Esophagus muscularis mucosa (tissue), 4 donors: Measurements from ENCODE around the gene NME2. TPM values are rescaled to one million over a fixed set of nuclear protein-coding genes. Genes with fewer than 3 reads are reported as not detected.
A peak's percentile ranks its signal among the peaks of the same experiment; 100 is the strongest.

Source experiments
- DNase-seq: peaks from one replicate; pipeline ENCODE4 v3.0.0-alpha.2; 2017; ENCODE audit errors: extremely low spot score
- H3K27ac ChIP-seq, 4 donors: fragments of 200-600 bp; sonication (generic); replicated peaks in 1 of 4; 1 replicate in 3 of 4; 2 replicates in 1 of 4; pipeline ENCODE4 v1.5.1; 2016 to 2019; ENCODE audit warnings: mild to moderate bottlenecking in 1 of 4
- H3K27me3 ChIP-seq, 4 donors: fragments of 200-600 bp; sonication (generic); one replicate each; pipeline versions ENCODE4 v1.5.1 to v1.6.0; 2016 to 2019
- H3K36me3 ChIP-seq, 4 donors: fragments of 200-600 bp; sonication (generic); one replicate each; pipeline ENCODE4 v1.5.1; 2016 to 2019
- H3K4me1 ChIP-seq, 4 donors: fragments of 200-600 bp; sonication (generic); one replicate each; pipeline ENCODE4 v1.5.1; 2016 to 2019
- H3K4me3 ChIP-seq, 4 donors: fragments of 200-600 bp; sonication (generic); 1 replicate in 2 of 4; 2 replicates in 2 of 4; pipeline ENCODE4 v1.5.1; 2016 to 2019; ENCODE audit warnings: mild to moderate bottlenecking in 4 of 4, moderate library complexity in 1 of 4
- H3K9me3 ChIP-seq, 4 donors: fragments of 200-600 bp; sonication (generic); 1 replicate in 3 of 4; 2 replicates in 1 of 4; pipeline ENCODE4 v1.5.1; 2016 to 2019
- EP300 ChIP-seq: sonication (generic); formaldehyde crosslinking; IDR thresholded peaks from one replicate; pipeline ENCODE4 v1.6.1; 2017; ENCODE audit warnings: antibody characterized with exemption
- POLR2A ChIP-seq: fragments of 450-650 bp; IDR thresholded peaks from one replicate; pipeline ENCODE4 v1.6.1; 2017; ENCODE audit warnings: antibody characterized with exemption, moderate library complexity, mild to moderate bottlenecking, low read depth
- POLR2AphosphoS5 ChIP-seq, 2 donors: sonication (generic); formaldehyde crosslinking; IDR thresholded peaks; one replicate each; pipeline ENCODE4 v1.6.1; 2017; ENCODE audit warnings: antibody characterized with exemption in 2 of 2
- WGBS: methylation state at CpG from one replicate; pipeline ENCODE4 v1.1.5; 2018; 5-methylcytosine and 5-hydroxymethylcytosine counted together
- intact Hi-C: fragments of 100-400 bp; cut with DNase I; formaldehyde crosslinking; loops from one replicate; pipeline ENCODE4 v1.15.1; 2023
- total RNA-seq, 4 donors: library from RNA; depleted of rRNA; stranded (reverse); fragments of >200 nt; gene quantifications; one replicate each; pipeline versions ENCODE4 v1.1.0 to v1.2.1, GENCODE V29; 2016
- TF ChIP-seq, protein P1 (sequence below), 3 experiments: fragments of 200-600 bp in 2 of 3; fragments of 450-650 bp in 1 of 3; sonication (generic) in 2 of 3; IDR thresholded peaks; one replicate each; pipeline ENCODE4 v1.5.1; 2017 to 2019; ENCODE audit warnings: antibody characterized with exemption in 3 of 3, mild to moderate bottlenecking in 2 of 3, moderate library complexity in 1 of 3

NME2 gene
- 100 to 1,000 TPM; 245 to 554 (median 350) TPM for total RNA-seq

DNA sequence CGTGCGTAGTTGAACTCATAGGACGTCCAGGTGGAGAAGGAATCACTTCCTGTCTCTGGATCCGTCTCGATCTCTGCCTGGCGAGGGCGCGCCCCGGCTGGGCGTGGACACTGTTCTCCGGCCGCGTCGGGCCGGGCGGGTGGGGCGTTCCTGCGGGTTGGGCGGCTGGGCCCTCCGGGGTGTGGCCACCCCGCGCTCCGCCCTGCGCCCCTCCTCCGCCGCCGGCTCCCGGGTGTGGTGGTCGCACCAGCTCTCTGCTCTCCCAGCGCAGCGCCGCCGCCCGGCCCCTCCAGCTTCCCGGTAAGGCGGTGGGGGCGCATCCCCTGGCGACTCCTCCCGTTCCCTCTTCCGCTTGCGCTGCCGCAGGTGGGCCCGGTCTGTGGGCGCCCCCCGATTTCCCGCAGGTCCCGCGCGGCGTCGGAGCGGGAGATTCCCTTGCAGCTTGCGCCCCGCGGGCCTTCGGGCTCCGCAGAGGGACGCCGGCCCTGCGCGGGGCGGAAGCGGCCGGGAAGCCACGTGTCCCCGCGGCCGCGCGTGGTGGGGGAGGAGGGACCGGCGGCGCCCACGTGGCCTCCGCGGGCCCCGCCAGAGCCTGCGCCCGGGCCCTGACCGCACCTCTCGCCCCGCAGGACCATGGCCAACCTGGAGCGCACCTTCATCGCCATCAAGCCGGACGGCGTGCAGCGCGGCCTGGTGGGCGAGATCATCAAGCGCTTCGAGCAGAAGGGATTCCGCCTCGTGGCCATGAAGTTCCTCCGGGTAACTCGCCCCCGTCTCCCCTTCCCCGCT lies at the start of gene NME2:
TSS of gene NME2 (plus strand) at position 214 of the 789 bp plus-strand sequence. CDS start at position 634, 420 bp downstream.
- Histone ChIP-seq H3K9me3 (no peaks in the 10 kb centered on the region), H3K4me3 (peak within 1 kb of the TSS; percentile 71 to 93 (median 82)), H3K4me1 (peaks cover 10 to 34% (median 25%) of the 10 kb centered on the region in 4 donors), H3K27ac (peak within 1 kb of the TSS; percentile 89 to 96 (median 94)), H3K27me3 (no peaks in the 10 kb centered on the region), H3K36me3 (peaks cover 33 to 54% (median 48%) of the 10 kb centered on the region in 4 donors)
- peak; percentile 97 for DNase-seq
- TF ChIP-seq EP300: no peak
- TF ChIP-seq POLR2AphosphoS5 (IDR thresholded peaks at IDR 0.05): peak; percentile 69 to 91
- TF ChIP-seq POLR2A: peak; percentile 48
- 0% methylated on average over 27 of the region's 98 CpGs for WGBS
- intact Hi-C loops: loop anchor here (5.0 kb wide), 1 partner anchor 96 kb away; the partner anchor contains the start of genes MBTD1 and UTP18

DNA sequence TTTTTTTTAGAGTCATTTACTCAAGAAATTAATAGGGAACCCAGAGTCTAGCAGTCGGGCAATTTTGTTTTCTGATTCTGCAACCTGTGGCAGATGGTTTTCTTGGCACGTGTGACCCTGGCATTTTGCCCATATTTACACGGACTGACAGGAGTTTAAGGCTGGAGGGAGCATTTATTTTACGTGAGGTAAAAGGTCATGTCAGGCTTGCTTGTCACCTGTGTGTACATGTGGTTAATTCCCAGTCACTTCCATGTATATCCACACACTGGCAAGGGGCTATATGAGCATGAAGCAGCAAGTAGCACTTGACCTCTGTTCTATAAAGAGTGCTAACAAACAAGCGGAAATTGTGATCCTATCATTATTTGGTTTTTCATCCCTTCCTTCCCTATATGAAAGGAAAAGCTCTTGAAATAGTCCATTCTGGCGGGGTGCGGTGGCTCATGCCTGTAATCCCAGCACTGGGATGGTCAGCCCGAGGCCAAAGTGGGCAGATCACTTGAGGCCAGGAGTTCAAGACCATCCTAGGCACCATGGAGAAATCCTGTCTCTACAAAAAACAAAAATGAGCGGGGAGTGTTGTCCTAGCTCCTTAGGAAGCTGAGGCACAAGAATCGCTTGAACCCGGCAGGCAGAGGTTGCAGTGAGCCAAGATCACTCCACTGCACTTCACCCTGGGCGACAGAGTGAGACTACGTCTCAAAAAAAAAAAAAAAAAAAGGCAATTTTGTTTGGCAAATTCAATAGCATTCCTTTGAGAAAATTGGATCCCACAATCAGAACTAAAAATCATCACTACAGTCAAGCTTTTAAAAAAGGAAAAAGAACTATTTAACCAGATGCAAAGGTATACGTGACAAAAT lies 47.6 kb upstream of the NME2 start:
- no peak for DNase-seq
- no peaks in the 10 kb centered on the region for H3K27me3 ChIP-seq
- peak overlapping the region; percentile 95 to 100 (median 98) for H3K4me3 ChIP-seq
- WGBS: 43% methylated on average over 14 of the region's 14 CpGs
- peak; percentile 5 to 15 for TF ChIP-seq POLR2AphosphoS5 (IDR thresholded peaks at IDR 0.05)
- no peak for TF ChIP-seq EP300
- no peaks in the 10 kb centered on the region for H3K9me3 ChIP-seq
- peaks cover 23 to 61% (median 50%) of the 10 kb centered on the region in 4 donors for H3K4me1 ChIP-seq
- peak overlapping the region; percentile 99 to 100 (median 100) for H3K27ac ChIP-seq
- no peaks in the 10 kb centered on the region for H3K36me3 ChIP-seq
- intact Hi-C loops: no loop called here

DNA sequence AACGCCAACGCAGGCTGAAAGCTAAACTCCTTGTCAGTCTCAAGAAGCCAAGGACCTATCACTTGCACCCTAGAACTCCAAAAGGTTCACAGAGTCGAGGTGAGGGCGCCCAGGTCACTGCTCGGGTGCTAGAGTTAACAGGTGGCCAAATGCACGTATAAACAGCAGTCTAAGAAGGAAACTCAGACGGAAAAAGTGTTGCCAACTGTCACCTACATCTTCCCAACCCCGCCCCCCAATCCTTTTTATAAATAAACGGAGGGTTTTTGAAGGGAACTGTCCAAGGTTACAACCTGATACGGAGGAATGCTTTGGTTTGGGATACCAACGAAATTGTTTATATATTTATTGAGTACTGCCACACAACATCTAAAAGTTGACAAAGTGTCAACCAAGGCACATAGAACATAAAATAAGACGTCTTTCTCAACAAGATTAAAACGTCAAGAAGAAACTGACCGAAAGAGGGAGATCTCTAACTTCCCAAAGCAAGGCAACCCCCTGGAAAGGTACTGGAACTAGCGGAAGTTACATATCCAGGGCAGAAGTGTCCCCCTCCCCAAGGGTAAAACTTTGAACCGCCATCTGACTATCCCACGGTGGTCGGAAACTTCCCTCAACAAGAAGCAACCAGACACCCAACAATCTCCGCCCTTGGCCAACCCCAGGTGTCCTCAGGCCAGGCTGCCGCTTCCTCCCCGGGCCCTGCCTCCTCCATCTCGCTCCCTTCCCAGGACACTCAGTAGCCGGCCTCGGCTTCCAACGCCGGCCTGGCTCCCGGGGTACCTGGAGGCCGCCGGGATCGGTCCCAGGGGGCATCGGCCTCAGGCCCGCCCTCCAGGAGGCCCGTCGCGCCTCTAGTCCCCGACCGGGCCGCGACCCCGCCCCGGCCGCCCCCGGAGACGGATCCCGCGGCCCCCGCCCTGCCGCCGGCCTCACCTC lies 46.5 kb upstream of the NME2 start:
- Histone ChIP-seq H3K27me3 (no peaks in the 10 kb centered on the region), H3K4me3 (peak overlapping the region; percentile 95 to 100 (median 98)), H3K27ac (peak overlapping the region; percentile 99 to 100 (median 100)), H3K4me1 (peaks cover 23 to 56% (median 46%) of the 10 kb centered on the region in 4 donors), H3K36me3 (no peaks in the 10 kb centered on the region), H3K9me3 (no peaks in the 10 kb centered on the region)
- 5% methylated on average over 23 of the region's 49 CpGs for WGBS
- intact Hi-C loops: loop anchor here (2.0 to 10.0 kb wide), 2 partner anchors 33 to 255 kb away; partner anchors contain the start of genes NME1 and TOB1
- peak in 1 of 2 donors; percentile 27 for TF ChIP-seq POLR2AphosphoS5 (IDR thresholded peaks at IDR 0.05)
- TF ChIP-seq POLR2A: no peak
- TF ChIP-seq, protein P1, sequence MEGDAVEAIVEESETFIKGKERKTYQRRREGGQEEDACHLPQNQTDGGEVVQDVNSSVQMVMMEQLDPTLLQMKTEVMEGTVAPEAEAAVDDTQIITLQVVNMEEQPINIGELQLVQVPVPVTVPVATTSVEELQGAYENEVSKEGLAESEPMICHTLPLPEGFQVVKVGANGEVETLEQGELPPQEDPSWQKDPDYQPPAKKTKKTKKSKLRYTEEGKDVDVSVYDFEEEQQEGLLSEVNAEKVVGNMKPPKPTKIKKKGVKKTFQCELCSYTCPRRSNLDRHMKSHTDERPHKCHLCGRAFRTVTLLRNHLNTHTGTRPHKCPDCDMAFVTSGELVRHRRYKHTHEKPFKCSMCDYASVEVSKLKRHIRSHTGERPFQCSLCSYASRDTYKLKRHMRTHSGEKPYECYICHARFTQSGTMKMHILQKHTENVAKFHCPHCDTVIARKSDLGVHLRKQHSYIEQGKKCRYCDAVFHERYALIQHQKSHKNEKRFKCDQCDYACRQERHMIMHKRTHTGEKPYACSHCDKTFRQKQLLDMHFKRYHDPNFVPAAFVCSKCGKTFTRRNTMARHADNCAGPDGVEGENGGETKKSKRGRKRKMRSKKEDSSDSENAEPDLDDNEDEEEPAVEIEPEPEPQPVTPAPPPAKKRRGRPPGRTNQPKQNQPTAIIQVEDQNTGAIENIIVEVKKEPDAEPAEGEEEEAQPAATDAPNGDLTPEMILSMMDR (IDR thresholded peaks at IDR 0.05): peak; percentile 29 to 39 (median 30)
- DNase-seq: peak; percentile 91

DNA sequence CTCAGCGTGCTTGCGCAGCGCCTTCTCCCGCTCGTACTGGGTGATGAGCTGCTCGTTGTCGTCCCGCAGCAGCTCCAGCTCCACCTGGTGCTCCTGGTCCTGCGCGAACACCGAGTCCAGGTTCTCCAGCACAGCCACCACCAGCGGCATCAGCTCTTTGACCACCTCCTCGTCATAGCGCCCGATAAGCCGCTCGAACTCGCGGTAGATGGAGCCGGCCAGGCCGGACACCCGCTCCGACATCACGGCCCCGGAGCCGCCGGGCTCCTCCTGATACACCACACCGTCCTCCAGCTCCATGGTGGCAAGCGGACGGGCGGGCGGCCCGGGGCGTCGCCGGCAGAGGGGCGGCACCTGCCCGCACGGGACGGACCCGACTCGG lies 45.9 kb upstream of the NME2 start:
- DNase-seq: no peak
- intact Hi-C loops: loop anchor here (2.0 to 10.0 kb wide), 2 partner anchors 32 to 256 kb away; partner anchors contain the start of genes NME1 and TOB1
- TF ChIP-seq EP300 (no peak), POLR2AphosphoS5 (IDR thresholded peaks at IDR 0.05) (peak in 1 of 2 donors; percentile 0)
- Histone ChIP-seq H3K4me1 (peaks cover 23 to 53% (median 46%) of the 10 kb centered on the region in 4 donors), H3K27me3 (no peaks in the 10 kb centered on the region), H3K4me3 (peak overlapping the region; percentile 95 to 100 (median 98)), H3K9me3 (no peaks in the 10 kb centered on the region), H3K27ac (peak overlapping the region; percentile 99 to 100 (median 100)), H3K36me3 (no peaks in the 10 kb centered on the region)
- 0% methylated on average over 6 of the region's 42 CpGs for WGBS

DNA sequence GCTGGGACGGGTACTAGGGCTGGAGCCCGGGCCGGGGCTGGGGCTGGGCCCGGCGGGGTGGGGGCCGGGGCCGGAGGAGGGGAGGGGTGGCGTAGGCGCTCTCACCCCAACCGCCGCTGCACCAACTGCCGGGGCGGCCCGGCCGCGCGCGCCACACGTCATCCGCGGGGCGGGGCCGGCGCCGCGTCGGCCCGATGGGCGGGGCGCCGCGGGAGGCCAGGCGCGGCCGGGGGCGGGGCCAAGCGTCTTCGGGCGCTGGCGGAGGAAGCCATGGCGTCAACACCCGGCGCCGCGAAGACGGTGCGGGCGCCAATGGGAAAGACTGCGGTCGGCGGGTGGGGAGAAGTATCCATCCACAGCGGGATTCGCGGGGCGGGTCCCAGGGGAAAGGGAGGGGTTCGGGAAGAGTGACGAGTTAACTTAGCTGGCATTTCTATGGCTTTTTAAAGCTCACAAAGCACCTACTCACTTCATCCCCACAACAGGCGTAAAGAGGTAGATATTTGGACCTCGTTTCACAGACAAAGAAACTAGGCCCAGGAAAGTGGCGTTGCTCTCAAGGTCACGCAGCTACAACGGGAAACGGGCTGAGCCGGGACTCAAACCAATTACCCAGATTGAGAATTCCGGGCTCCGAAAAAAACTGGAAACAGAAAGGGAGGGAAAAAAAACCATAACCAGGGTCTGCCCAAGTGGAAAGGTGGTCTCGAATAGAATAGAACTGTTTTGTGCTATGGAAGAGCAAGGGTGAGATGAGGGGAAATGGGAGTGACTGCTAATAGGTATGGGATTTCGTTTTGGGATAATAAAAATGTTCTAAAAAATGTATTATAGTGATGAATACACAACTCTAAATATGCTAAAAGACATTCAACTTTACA lies 45.2 kb upstream of the NME2 start, which contains the start of gene SPAG9:
TSS of gene SPAG9 (minus strand) at position 130 of the 881 bp plus-strand sequence. CDS start 212 bp downstream, outside the sequence.
- peak within 1 kb of the TSS; percentile 99 to 100 (median 100) for H3K27ac ChIP-seq
- intact Hi-C loops: loop anchor here (2.0 to 10.0 kb wide), 2 partner anchors 32 to 256 kb away; partner anchors contain the start of genes NME1 and TOB1
- WGBS: under 1% methylated on average over 28 of the region's 68 CpGs
- no peaks in the 10 kb centered on the region for H3K9me3 ChIP-seq
- DNase-seq: peak; percentile 98
- peak; percentile 91 to 94 for TF ChIP-seq POLR2AphosphoS5 (IDR thresholded peaks at IDR 0.05)
- peak; percentile 57 for TF ChIP-seq POLR2A
- TF ChIP-seq, protein P1 (IDR thresholded peaks at IDR 0.05): no peak
- no peak for TF ChIP-seq EP300
- H3K27me3 ChIP-seq: no peaks in the 10 kb centered on the region
- peaks cover 23 to 50% (median 45%) of the 10 kb centered on the region in 4 donors for H3K4me1 ChIP-seq
- no peaks in the 10 kb centered on the region for H3K36me3 ChIP-seq
- H3K4me3 ChIP-seq: peak within 1 kb of the TSS; percentile 95 to 100 (median 98)
